PC-3 (cell line): ENCODE measurements around the gene NHP2.

Experiments
- EZH2phosphoT487 ChIP-seq: fragments of 300-600 bp; sonication (generic); IDR thresholded peaks from 2 replicates; pipeline ENCODE4 v1.6.1; 2018; ENCODE audit warnings: mild to moderate bottlenecking, antibody characterized with exemption, low read length, borderline replicate concordance
- TF ChIP-seq, protein P1 (sequence below): fragments of 300-600 bp; sonication (generic); conservative IDR thresholded peaks from 2 replicates; pipeline ENCODE4 v1.5.1; 2017; ENCODE audit warnings: antibody characterized with exemption, low read depth, mild to moderate bottlenecking, low read length

GRCh38 chr5:178145965-178146820, 7.5 kb downstream of the NHP2 start:
- TF ChIP-seq, protein P1, sequence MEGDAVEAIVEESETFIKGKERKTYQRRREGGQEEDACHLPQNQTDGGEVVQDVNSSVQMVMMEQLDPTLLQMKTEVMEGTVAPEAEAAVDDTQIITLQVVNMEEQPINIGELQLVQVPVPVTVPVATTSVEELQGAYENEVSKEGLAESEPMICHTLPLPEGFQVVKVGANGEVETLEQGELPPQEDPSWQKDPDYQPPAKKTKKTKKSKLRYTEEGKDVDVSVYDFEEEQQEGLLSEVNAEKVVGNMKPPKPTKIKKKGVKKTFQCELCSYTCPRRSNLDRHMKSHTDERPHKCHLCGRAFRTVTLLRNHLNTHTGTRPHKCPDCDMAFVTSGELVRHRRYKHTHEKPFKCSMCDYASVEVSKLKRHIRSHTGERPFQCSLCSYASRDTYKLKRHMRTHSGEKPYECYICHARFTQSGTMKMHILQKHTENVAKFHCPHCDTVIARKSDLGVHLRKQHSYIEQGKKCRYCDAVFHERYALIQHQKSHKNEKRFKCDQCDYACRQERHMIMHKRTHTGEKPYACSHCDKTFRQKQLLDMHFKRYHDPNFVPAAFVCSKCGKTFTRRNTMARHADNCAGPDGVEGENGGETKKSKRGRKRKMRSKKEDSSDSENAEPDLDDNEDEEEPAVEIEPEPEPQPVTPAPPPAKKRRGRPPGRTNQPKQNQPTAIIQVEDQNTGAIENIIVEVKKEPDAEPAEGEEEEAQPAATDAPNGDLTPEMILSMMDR = peak; percentile 94
- TF ChIP-seq EZH2phosphoT487 = no peak
